NB4 (cell line): ENCODE data around the gene RNASE13.

ENCODE experiments used
- CTCF ChIP-seq: IDR thresholded peaks from one replicate; pipeline ENCODE4 v1.5.1; 2012; ENCODE audit warnings: low read depth, low read length
- MYC ChIP-seq: IDR thresholded peaks from 2 replicates; pipeline ENCODE4 v1.6.1; 2011; ENCODE audit warnings: low read depth, low read length
- POLR2A ChIP-seq: IDR thresholded peaks from 2 replicates; pipeline ENCODE4 v1.6.1; 2011; ENCODE audit warnings: mild to moderate bottlenecking; ENCODE audit not compliant: insufficient read length; ENCODE audit errors: extremely low read depth
- TF ChIP-seq, protein P1 (sequence below): IDR thresholded peaks from 2 replicates; pipeline ENCODE4 v1.6.1; 2011; ENCODE audit warnings: low read depth, low read length

DNA sequence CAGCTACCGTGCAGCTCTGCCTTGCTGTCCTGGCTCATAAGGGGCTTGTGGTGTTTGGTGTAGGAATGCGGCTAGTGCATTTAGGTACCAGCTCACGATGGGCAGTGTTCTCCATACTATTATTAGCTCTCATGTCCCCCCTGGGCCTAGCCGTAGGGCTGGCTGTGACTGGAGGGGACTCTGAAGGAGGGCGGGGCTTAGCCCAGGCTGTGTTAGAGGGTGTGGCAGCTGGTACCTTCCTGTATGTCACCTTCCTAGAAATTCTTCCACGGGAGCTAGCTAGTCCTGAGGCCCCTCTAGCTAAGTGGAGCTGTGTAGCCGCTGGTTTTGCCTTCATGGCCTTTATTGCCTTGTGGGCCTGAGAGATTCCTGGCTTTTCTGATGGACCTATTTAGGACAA lies 33.4 kb downstream of the RNASE13 start:
- TF ChIP-seq CTCF, result no peak
- no peak for TF ChIP-seq POLR2A
- TF ChIP-seq MYC, result no peak
- TF ChIP-seq, protein P1, sequence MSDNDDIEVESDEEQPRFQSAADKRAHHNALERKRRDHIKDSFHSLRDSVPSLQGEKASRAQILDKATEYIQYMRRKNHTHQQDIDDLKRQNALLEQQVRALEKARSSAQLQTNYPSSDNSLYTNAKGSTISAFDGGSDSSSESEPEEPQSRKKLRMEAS, result no peak
